Keratinocyte (primary cell): ENCODE measurements around the gene CERT1.

ENCODE experiments used
- EZH2 ChIP-seq: IDR thresholded peaks from one replicate; pipeline ENCODE4 v1.6.1; 2012; ENCODE audit warnings: inconsistent platforms, mild to moderate bottlenecking, low read length, moderate library complexity
- TF ChIP-seq, protein P1 (sequence below), 3 experiments: IDR thresholded peaks in 1 of 3; conservative IDR thresholded peaks in 1 of 3; optimal IDR thresholded peaks in 1 of 3; 2 replicates in 2 of 3; 3 replicates in 1 of 3; pipeline versions ENCODE3 to v1.5.1; 2011; ENCODE audit warnings: low read length in 3 of 3, mild to moderate bottlenecking in 3 of 3, moderate library complexity in 2 of 3, control low read depth in 1 of 3, inconsistent platforms in 1 of 3; ENCODE audit not compliant: insufficient read depth in 2 of 3; ENCODE audit errors: extremely low read depth in 1 of 3

DNA sequence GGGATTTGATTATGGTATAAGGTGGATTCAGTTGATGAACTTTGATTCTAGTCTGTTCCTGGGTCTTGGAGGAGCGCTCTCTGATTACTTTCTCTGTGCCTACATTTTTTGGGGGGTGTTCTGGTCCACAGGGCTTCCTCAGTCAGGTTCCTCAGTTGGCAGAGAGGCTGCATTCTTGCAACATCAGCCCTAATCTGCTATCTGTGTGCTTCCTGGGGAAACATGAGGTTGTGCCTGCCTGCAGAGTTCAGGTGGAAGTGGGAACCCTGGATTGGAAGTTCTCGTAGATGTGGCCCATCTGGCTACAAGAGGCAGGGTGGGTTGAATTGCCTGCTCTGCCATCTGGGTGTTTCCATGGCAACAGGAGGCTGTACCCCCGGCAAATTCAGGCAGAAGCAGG, 24.7 kb upstream of the CERT1 start:
- TF ChIP-seq, protein P1, sequence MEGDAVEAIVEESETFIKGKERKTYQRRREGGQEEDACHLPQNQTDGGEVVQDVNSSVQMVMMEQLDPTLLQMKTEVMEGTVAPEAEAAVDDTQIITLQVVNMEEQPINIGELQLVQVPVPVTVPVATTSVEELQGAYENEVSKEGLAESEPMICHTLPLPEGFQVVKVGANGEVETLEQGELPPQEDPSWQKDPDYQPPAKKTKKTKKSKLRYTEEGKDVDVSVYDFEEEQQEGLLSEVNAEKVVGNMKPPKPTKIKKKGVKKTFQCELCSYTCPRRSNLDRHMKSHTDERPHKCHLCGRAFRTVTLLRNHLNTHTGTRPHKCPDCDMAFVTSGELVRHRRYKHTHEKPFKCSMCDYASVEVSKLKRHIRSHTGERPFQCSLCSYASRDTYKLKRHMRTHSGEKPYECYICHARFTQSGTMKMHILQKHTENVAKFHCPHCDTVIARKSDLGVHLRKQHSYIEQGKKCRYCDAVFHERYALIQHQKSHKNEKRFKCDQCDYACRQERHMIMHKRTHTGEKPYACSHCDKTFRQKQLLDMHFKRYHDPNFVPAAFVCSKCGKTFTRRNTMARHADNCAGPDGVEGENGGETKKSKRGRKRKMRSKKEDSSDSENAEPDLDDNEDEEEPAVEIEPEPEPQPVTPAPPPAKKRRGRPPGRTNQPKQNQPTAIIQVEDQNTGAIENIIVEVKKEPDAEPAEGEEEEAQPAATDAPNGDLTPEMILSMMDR (optimal IDR thresholded peaks at IDR 0.05 in 1 of 3, IDR thresholded peaks at IDR 0.05 in 1 of 3, conservative IDR thresholded peaks at IDR 0.05 in 1 of 3; ENCODE audit: extremely low read depth in 1 of 3, insufficient read depth in 2 of 3, low read length in 3 of 3) = no peak
- no peak for TF ChIP-seq EZH2
